PC-3 (cell line): ENCODE results near the gene PGM2L1.
A peak's percentile ranks its signal among the peaks of the same experiment; 100 is the strongest.

Source experiments
- CTCF ChIP-seq: fragments of 300-600 bp; sonication (generic); conservative IDR thresholded peaks from 2 replicates; pipeline ENCODE4 v1.5.1; 2017; ENCODE audit warnings: antibody characterized with exemption, low read depth, mild to moderate bottlenecking, low read length
- EZH2phosphoT487 ChIP-seq: fragments of 300-600 bp; sonication (generic); IDR thresholded peaks from 2 replicates; pipeline ENCODE4 v1.6.1; 2018; ENCODE audit warnings: mild to moderate bottlenecking, antibody characterized with exemption, low read length, borderline replicate concordance

- peak; percentile 98 for TF ChIP-seq CTCF
- TF ChIP-seq EZH2phosphoT487, result no peak
These were observed 9.4 kb downstream of the PGM2L1 start for GRCh38 chr11:74388678-74389327.
